Osteocyte (in vitro differentiated cells): ENCODE data around the gene IRAG1. TPM values are rescaled to one million over a fixed set of nuclear protein-coding genes. Genes with fewer than 3 reads are reported as not detected.

ENCODE experiments used
- DNase-seq: peaks from one replicate; pipeline ENCODE4 v3.0.0; 2021; ENCODE audit warnings: mixed read lengths; ENCODE audit not compliant: unreplicated experiment; ENCODE audit errors: extremely low spot score
- H3K27ac Mint-ChIP-seq: one replicate; pipeline ENCODE4 v1.8.0; 2021; ENCODE audit warnings: mild to moderate bottlenecking, mixed read lengths; ENCODE audit not compliant: unreplicated experiment
- H3K27me3 Mint-ChIP-seq: one replicate; pipeline ENCODE4 v1.8.0; 2021; ENCODE audit warnings: mixed read lengths; ENCODE audit not compliant: unreplicated experiment
- H3K36me3 Mint-ChIP-seq: one replicate; pipeline ENCODE4 v1.8.0; 2021; ENCODE audit warnings: mixed read lengths; ENCODE audit not compliant: unreplicated experiment
- H3K4me1 Mint-ChIP-seq: one replicate; pipeline ENCODE4 v1.8.0; 2021; ENCODE audit warnings: mixed read lengths; ENCODE audit not compliant: unreplicated experiment
- H3K4me3 Mint-ChIP-seq: one replicate; pipeline ENCODE4 v1.8.0; 2021; ENCODE audit warnings: mild to moderate bottlenecking, moderate library complexity, mixed read lengths; ENCODE audit not compliant: unreplicated experiment
- H3K9me3 Mint-ChIP-seq: one replicate; pipeline ENCODE4 v1.8.0; 2021; ENCODE audit warnings: mixed read lengths; ENCODE audit not compliant: unreplicated experiment
- total RNA-seq: library from RNA; stranded (reverse); gene quantifications from 2 replicates; pipeline ENCODE4 v1.2.1, GENCODE V29; 2021
- TF ChIP-seq, protein P1 (sequence below): fragments of 200-600 bp; sonication (generic); IDR thresholded peaks from 2 replicates; pipeline ENCODE4 v1.5.0; 2021; ENCODE audit warnings: antibody characterized with exemption, mild to moderate bottlenecking, moderate library complexity

IRAG1 gene
- total RNA-seq, 1 donor from 2014 or later: 22.2 TPM

DNA sequence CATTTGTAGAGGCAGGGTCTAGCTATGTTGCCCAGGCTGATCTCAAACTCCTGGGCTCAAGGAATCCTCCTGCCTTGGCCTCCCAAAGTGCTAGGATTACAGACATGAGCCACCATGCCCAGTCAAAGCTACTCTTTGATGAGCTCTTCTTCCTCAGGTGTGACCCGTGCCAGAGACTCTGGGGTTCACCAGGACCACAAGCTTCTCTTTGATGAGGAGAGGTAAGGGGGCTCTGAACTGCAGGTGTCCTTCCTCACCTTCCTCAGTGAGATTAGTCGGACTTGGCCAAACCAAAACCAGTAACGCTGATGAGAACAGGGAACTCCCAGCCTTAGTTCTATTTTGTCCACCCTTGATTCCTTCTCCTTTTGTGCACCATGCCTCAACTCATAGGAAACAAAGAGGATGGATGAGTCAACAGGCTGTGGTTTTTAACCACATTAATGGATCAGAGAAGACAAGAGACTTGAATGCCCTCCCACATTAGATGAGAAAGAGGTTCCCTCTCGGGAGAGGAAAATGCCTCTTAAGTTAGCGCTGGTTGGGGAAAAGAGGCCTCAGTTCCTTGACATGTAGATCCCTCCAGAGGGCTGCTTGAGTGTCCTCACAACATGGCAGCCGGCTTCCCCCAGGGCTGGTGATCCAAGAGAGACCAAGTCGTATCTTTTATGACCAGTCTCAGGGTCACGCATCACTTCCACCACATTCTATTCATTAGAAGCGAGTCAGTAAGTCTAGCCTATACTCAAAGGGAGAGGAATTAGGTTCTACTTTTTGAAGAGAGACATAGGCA is 31.8 kb upstream of the IRAG1 start:
- DNase-seq: no peak

DNA sequence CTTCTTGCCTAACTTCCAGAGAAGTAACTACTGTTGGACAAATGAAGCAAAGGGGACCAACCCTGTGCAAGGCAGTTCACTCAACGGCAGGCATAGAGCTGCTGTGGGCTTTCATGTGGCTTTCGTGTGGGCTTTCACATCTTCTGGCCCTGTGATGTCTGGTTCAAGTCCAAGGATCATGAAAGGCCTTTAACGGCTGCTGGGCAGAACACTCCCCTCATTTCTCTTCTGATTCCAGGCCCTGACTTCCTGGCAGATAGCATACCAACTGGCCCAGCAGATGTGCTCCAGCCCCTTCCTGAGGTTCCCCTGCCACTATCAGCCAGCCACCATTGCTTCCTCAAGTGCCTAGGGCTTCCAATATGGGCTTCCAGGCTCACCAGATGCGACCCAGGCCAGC is 28.8 kb upstream of the IRAG1 start:
- TF ChIP-seq, protein P1, sequence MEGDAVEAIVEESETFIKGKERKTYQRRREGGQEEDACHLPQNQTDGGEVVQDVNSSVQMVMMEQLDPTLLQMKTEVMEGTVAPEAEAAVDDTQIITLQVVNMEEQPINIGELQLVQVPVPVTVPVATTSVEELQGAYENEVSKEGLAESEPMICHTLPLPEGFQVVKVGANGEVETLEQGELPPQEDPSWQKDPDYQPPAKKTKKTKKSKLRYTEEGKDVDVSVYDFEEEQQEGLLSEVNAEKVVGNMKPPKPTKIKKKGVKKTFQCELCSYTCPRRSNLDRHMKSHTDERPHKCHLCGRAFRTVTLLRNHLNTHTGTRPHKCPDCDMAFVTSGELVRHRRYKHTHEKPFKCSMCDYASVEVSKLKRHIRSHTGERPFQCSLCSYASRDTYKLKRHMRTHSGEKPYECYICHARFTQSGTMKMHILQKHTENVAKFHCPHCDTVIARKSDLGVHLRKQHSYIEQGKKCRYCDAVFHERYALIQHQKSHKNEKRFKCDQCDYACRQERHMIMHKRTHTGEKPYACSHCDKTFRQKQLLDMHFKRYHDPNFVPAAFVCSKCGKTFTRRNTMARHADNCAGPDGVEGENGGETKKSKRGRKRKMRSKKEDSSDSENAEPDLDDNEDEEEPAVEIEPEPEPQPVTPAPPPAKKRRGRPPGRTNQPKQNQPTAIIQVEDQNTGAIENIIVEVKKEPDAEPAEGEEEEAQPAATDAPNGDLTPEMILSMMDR: no peak
- Mint-ChIP-seq H3K27ac (no peak overlapping the region), H3K36me3 (no peaks in the 10 kb centered on the region), H3K9me3 (peaks cover 6% of the 10 kb centered on the region), H3K4me3 (no peak overlapping the region), H3K27me3 (no peaks in the 10 kb centered on the region), H3K4me1 (peaks cover 1% of the 10 kb centered on the region)
- DNase-seq: no peak

More for the DNA sequence above, 31.8 kb upstream of the IRAG1 start:
- Mint-ChIP-seq H3K27ac (no peak overlapping the region), H3K4me3 (no peak overlapping the region), H3K27me3 (no peaks in the 10 kb centered on the region), H3K9me3 (peaks cover 6% of the 10 kb centered on the region), H3K4me1 (peaks cover 6% of the 10 kb centered on the region), H3K36me3 (no peaks in the 10 kb centered on the region)
- TF ChIP-seq, protein P1: no peak

DNA sequence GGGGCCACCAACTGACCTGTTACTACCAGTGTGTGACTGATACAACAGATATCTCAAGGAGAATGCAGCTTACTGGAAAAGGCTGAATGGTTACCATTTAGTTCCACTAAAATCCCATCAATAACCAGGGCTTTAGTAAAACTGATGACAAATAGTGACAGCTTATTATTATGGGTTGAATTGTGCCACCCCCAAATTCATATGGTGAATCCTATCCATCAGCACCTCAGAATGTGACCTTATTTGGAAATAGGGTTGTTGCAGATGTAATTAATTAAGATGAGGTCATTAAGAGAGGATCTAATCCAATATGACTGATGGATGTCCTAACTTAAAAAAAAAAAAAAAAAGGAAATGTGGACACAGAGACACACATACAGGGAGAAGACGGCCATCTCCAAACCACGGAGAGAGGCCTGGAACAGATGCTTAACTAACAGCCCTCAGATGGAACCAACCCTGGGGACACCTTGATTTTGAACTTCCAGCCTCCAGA is 27.4 kb upstream of the IRAG1 start:
- H3K4me1 Mint-ChIP-seq: peaks cover 9% of the 10 kb centered on the region
- peaks cover 6% of the 10 kb centered on the region for H3K9me3 Mint-ChIP-seq

DNA sequence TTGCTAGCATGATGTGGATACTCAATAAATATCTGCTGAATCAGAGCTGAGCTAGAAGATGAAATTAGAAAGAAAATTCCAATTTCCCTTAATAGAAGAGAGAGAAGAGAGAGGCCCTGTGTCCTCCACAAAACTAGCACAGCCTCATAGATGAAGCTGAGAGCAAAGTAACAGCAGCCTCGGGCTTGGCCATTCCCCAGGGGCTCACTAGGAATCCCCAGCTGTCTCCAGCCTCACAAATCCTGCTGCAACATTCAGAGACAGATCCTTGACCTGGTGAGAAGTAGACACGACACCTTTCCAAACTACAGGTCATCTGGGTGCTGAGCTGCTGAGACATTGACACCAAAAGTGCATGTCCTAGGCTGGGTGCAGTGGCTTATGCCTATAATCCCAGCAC is 26.1 kb upstream of the IRAG1 start:
- Mint-ChIP-seq H3K9me3 (no peaks in the 10 kb centered on the region), H3K27ac (no peak overlapping the region), H3K4me1 (peaks cover 9% of the 10 kb centered on the region), H3K36me3 (no peaks in the 10 kb centered on the region), H3K27me3 (no peaks in the 10 kb centered on the region), H3K4me3 (no peak overlapping the region)
- TF ChIP-seq, protein P1: no peak
- DNase-seq: no peak

More for the DNA sequence above, 27.4 kb upstream of the IRAG1 start:
- no peak overlapping the region for H3K4me3 Mint-ChIP-seq
- no peak for DNase-seq
- TF ChIP-seq, protein P1: no peak
- no peak overlapping the region for H3K27ac Mint-ChIP-seq
- no peaks in the 10 kb centered on the region for H3K27me3 Mint-ChIP-seq
- no peaks in the 10 kb centered on the region for H3K36me3 Mint-ChIP-seq

DNA sequence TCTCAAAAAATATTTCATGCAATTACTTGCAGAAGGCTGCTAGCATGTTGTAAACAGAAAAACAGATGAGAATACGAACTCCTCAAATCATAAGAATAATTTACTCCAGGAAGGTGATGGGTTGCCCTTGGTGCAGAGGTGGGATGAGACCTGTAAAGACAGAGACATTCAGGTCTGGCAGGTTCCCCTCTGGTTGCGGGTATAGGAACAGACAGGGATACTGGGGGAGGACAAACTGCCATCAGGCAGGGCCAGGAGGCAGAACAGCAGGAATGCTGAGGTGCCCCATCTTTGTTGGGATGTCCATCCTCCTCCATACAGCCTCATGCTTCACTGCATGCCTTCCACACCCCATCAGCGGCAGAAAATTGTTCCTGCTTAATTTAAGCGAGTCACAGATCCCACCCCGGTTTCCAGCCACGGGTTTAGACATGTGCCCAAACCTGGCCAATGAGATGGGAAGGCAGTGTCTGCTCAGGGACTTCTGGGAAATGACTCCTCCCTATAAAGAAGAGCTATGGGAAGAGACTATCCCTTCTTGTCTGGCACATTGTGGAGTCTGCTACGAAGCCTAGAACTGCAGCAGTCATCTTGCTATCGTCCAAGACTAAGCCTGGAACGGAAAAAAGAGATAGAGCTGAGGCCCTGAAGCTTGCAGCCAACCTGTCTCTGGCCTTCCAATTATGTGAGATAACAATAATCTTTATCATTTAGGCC is 23.1 kb upstream of the IRAG1 start:
- no peaks in the 10 kb centered on the region for H3K27me3 Mint-ChIP-seq
- DNase-seq: no peak
- H3K36me3 Mint-ChIP-seq: no peaks in the 10 kb centered on the region
- no peak overlapping the region for H3K4me3 Mint-ChIP-seq
- TF ChIP-seq, protein P1: no peak
- no peak overlapping the region for H3K27ac Mint-ChIP-seq
- H3K9me3 Mint-ChIP-seq: no peaks in the 10 kb centered on the region
- H3K4me1 Mint-ChIP-seq: peaks cover 17% of the 10 kb centered on the region
